Glomerular visceral epithelial cell (primary cell): ENCODE data around the gene TNS1.

Experiments used
- DNase-seq: peaks from one replicate; pipeline ENCODE4 v3.0.0-alpha.2; 2016; ENCODE audit errors: extremely low spot score

Gene TNS1

GRCh38 chr2:217873371-217873770 is 129.4 kb downstream of the TNS1 start:
- no peak for DNase-seq

GRCh38 chr2:217872319-217872718 is 130.5 kb downstream of the TNS1 start:
- DNase-seq = no peak

GRCh38 chr2:217870528-217871011 is 132.2 kb downstream of the TNS1 start:
- no peak for DNase-seq

- DNase-seq = no peak
These were observed 133.9 kb downstream of the TNS1 start for GRCh38 chr2:217868911-217869334.

- no peak for DNase-seq
These were observed 134.4 kb downstream of the TNS1 start for GRCh38 chr2:217868265-217868892.

- DNase-seq = no peak
These were observed 136.3 kb downstream of the TNS1 start for GRCh38 chr2:217866457-217866856.

- DNase-seq = peak; percentile 76
These were observed 137.6 kb downstream of the TNS1 start for GRCh38 chr2:217864963-217865772.

GRCh38 chr2:217863883-217864282 is 138.9 kb downstream of the TNS1 start:
- no peak for DNase-seq

- no peak for DNase-seq
These were observed 141.4 kb downstream of the TNS1 start for GRCh38 chr2:217861334-217861877.

- DNase-seq = no peak
These were observed 142.9 kb downstream of the TNS1 start for GRCh38 chr2:217859926-217860325.

GRCh38 chr2:217858519-217859491 is 144.0 kb downstream of the TNS1 start:
- DNase-seq = peak; percentile 57

- DNase-seq = no peak
These were observed 144.9 kb downstream of the TNS1 start for GRCh38 chr2:217857624-217858506.

GRCh38 chr2:217856871-217857270 is 145.9 kb downstream of the TNS1 start:
- DNase-seq = no peak

GRCh38 chr2:217856159-217856558 is 146.6 kb downstream of the TNS1 start:
- DNase-seq = no peak

GRCh38 chr2:217854684-217855420 is 147.9 kb downstream of the TNS1 start:
- DNase-seq = no peak

GRCh38 chr2:217853961-217854360 is 148.8 kb downstream of the TNS1 start:
- no peak for DNase-seq

- peak; percentile 52 for DNase-seq
These were observed 149.4 kb downstream of the TNS1 start for GRCh38 chr2:217853301-217853881.

- DNase-seq = peak; percentile 19
These were observed 150.1 kb downstream of the TNS1 start for GRCh38 chr2:217852555-217853211.
